ENCODE measurements around the gene CEACAM16. TPM values are rescaled to one million over a fixed set of nuclear protein-coding genes. Genes with fewer than 3 reads are reported as not detected.
"Not testable (repeated sequence)": the region's sequence is repeated elsewhere in the genome, so short reads cannot be mapped to it uniquely, and the experiment has no call there.

Gene CEACAM16
- total RNA-seq, 1 donor from 2014 or later: not detected

GRCh38 chr19:44719262-44719701 lies 20.3 kb downstream of the CEACAM16 start:
- Mint-ChIP-seq H3K27ac (no peak overlapping the region), H3K9me3 (peaks cover 13% of the 10 kb centered on the region), H3K36me3 (ENCODE audit: low read depth) (peaks cover 6% of the 10 kb centered on the region), H3K4me1 (peaks cover 26% of the 10 kb centered on the region), H3K4me3 (no peak overlapping the region), H3K27me3 (no peaks in the 10 kb centered on the region)
- DNase-seq: no peak
- intact Hi-C loops (cut with micrococcal nuclease): no loop called here

- H3K4me3 Mint-ChIP-seq; H3K27ac Mint-ChIP-seq; H3K9me3 Mint-ChIP-seq; DNase-seq; intact Hi-C loops (cut with micrococcal nuclease); H3K27me3 Mint-ChIP-seq; H3K36me3 Mint-ChIP-seq (ENCODE audit: low read depth): not testable (repeated sequence)
- peaks cover 33% of the 10 kb centered on the region for H3K4me1 Mint-ChIP-seq
These were observed 21.4 kb downstream of the CEACAM16 start for GRCh38 chr19:44720396-44720795.

GRCh38 chr19:44720945-44721344 lies 22.0 kb downstream of the CEACAM16 start:
- intact Hi-C loops (cut with micrococcal nuclease): no loop called here
- Mint-ChIP-seq H3K4me1 (peaks cover 37% of the 10 kb centered on the region), H3K9me3 (no peaks in the 10 kb centered on the region), H3K36me3 (ENCODE audit: low read depth) (no peaks in the 10 kb centered on the region), H3K27me3 (no peaks in the 10 kb centered on the region), H3K27ac (no peak overlapping the region), H3K4me3 (no peak overlapping the region)
- DNase-seq: no peak

- H3K9me3 Mint-ChIP-seq; H3K27me3 Mint-ChIP-seq; intact Hi-C loops (cut with micrococcal nuclease); DNase-seq; H3K36me3 Mint-ChIP-seq (ENCODE audit: low read depth); H3K4me3 Mint-ChIP-seq; H3K27ac Mint-ChIP-seq: not testable (repeated sequence)
- peaks cover 39% of the 10 kb centered on the region for H3K4me1 Mint-ChIP-seq
These were observed 22.4 kb downstream of the CEACAM16 start for GRCh38 chr19:44721369-44721768.

- peak overlapping the region; percentile 60 for H3K27ac Mint-ChIP-seq
- H3K9me3 Mint-ChIP-seq: no peaks in the 10 kb centered on the region
- H3K4me3 Mint-ChIP-seq: peak overlapping the region; percentile 34
- intact Hi-C loops (cut with micrococcal nuclease): loop anchor here (1.0 to 2.0 kb wide), 2 partner anchors 30 kb away; no protein-coding TSS in a partner anchor
- peak; percentile 72 for DNase-seq
- no peaks in the 10 kb centered on the region for H3K27me3 Mint-ChIP-seq
- H3K4me1 Mint-ChIP-seq: peaks cover 39% of the 10 kb centered on the region
- H3K36me3 Mint-ChIP-seq (ENCODE audit: low read depth): no peaks in the 10 kb centered on the region
These were observed 23.5 kb downstream of the CEACAM16 start for GRCh38 chr19:44722131-44723121.

- Mint-ChIP-seq H3K27me3 (no peaks in the 10 kb centered on the region), H3K27ac (peak overlapping the region; percentile 20), H3K4me1 (peaks cover 46% of the 10 kb centered on the region), H3K36me3 (ENCODE audit: low read depth) (no peaks in the 10 kb centered on the region), H3K4me3 (peak overlapping the region; percentile 40), H3K9me3 (no peaks in the 10 kb centered on the region)
- DNase-seq: no peak
- intact Hi-C loops (cut with micrococcal nuclease): loop anchor here (1.0 to 2.0 kb wide), 2 partner anchors 29 to 31 kb away; no protein-coding TSS in a partner anchor
These were observed 24.5 kb downstream of the CEACAM16 start for GRCh38 chr19:44723299-44723951.

- Mint-ChIP-seq H3K27ac (peak overlapping the region; percentile 45), H3K4me3 (peak overlapping the region; percentile 40), H3K4me1 (peaks cover 46% of the 10 kb centered on the region), H3K27me3 (no peaks in the 10 kb centered on the region), H3K9me3 (no peaks in the 10 kb centered on the region), H3K36me3 (ENCODE audit: low read depth) (no peaks in the 10 kb centered on the region)
- peak; percentile 95 for DNase-seq
- intact Hi-C loops (cut with micrococcal nuclease): loop anchor here (1.0 to 2.0 kb wide), 4 partner anchors 29 to 121 kb away; no protein-coding TSS in a partner anchor
These were observed 25.0 kb downstream of the CEACAM16 start for GRCh38 chr19:44723952-44724319.

- H3K27ac Mint-ChIP-seq: peak overlapping the region; percentile 25
- intact Hi-C loops (cut with micrococcal nuclease): no loop called here
- H3K4me3 Mint-ChIP-seq: no peak overlapping the region
- no peaks in the 10 kb centered on the region for H3K9me3 Mint-ChIP-seq
- DNase-seq: no peak
- peaks cover 2% of the 10 kb centered on the region for H3K27me3 Mint-ChIP-seq
- H3K4me1 Mint-ChIP-seq: peaks cover 46% of the 10 kb centered on the region
- H3K36me3 Mint-ChIP-seq (ENCODE audit: low read depth): no peaks in the 10 kb centered on the region
These were observed 26.3 kb downstream of the CEACAM16 start for GRCh38 chr19:44725251-44725650.

- H3K36me3 Mint-ChIP-seq (ENCODE audit: low read depth): no peaks in the 10 kb centered on the region
- H3K4me1 Mint-ChIP-seq: peaks cover 45% of the 10 kb centered on the region
- no peak for DNase-seq
- H3K27ac Mint-ChIP-seq: no peak overlapping the region
- peaks cover 2% of the 10 kb centered on the region for H3K27me3 Mint-ChIP-seq
- H3K9me3 Mint-ChIP-seq: no peaks in the 10 kb centered on the region
- no peak overlapping the region for H3K4me3 Mint-ChIP-seq
- intact Hi-C loops (cut with micrococcal nuclease): no loop called here
These were observed 26.7 kb downstream of the CEACAM16 start for GRCh38 chr19:44725684-44726083.

GRCh38 chr19:44726465-44726864 lies 27.5 kb downstream of the CEACAM16 start:
- intact Hi-C loops (cut with micrococcal nuclease): no loop called here
- Mint-ChIP-seq H3K4me3 (no peak overlapping the region), H3K9me3 (no peaks in the 10 kb centered on the region), H3K27ac (no peak overlapping the region), H3K36me3 (ENCODE audit: low read depth) (no peaks in the 10 kb centered on the region), H3K4me1 (peaks cover 44% of the 10 kb centered on the region), H3K27me3 (peaks cover 2% of the 10 kb centered on the region)
- DNase-seq: no peak

- Mint-ChIP-seq H3K36me3 (ENCODE audit: low read depth) (no peaks in the 10 kb centered on the region), H3K9me3 (no peaks in the 10 kb centered on the region), H3K27ac (no peak overlapping the region), H3K27me3 (peaks cover 2% of the 10 kb centered on the region), H3K4me3 (peak overlapping the region; percentile 9), H3K4me1 (peaks cover 31% of the 10 kb centered on the region)
- DNase-seq: no peak
- intact Hi-C loops (cut with micrococcal nuclease): no loop called here
These were observed 29.2 kb downstream of the CEACAM16 start for GRCh38 chr19:44728178-44728577.

- peaks cover 3% of the 10 kb centered on the region for H3K27me3 Mint-ChIP-seq
- H3K4me1 Mint-ChIP-seq: peaks cover 18% of the 10 kb centered on the region
- H3K4me3 Mint-ChIP-seq: no peak overlapping the region
- intact Hi-C loops (cut with micrococcal nuclease): no loop called here
- peak overlapping the region; percentile 23 for H3K27ac Mint-ChIP-seq
- H3K36me3 Mint-ChIP-seq (ENCODE audit: low read depth): no peaks in the 10 kb centered on the region
- no peak for DNase-seq
- no peaks in the 10 kb centered on the region for H3K9me3 Mint-ChIP-seq
These were observed 30.6 kb downstream of the CEACAM16 start for GRCh38 chr19:44729516-44730033.

GRCh38 chr19:44731081-44731480 lies 32.1 kb downstream of the CEACAM16 start:
- Mint-ChIP-seq H3K27me3 (peaks cover 7% of the 10 kb centered on the region), H3K27ac (no peak overlapping the region), H3K4me1 (peaks cover 15% of the 10 kb centered on the region), H3K36me3 (ENCODE audit: low read depth) (no peaks in the 10 kb centered on the region), H3K9me3 (no peaks in the 10 kb centered on the region), H3K4me3 (no peak overlapping the region)
- DNase-seq: no peak
- intact Hi-C loops (cut with micrococcal nuclease): no loop called here

- Mint-ChIP-seq H3K4me3 (no peak overlapping the region), H3K27ac (no peak overlapping the region), H3K9me3 (no peaks in the 10 kb centered on the region), H3K27me3 (peaks cover 7% of the 10 kb centered on the region), H3K36me3 (ENCODE audit: low read depth) (no peaks in the 10 kb centered on the region), H3K4me1 (peaks cover 13% of the 10 kb centered on the region)
- DNase-seq: no peak
- intact Hi-C loops (cut with micrococcal nuclease): no loop called here
These were observed 32.7 kb downstream of the CEACAM16 start for GRCh38 chr19:44731622-44732021.
